Myocyte (in vitro differentiated cells): ENCODE measurements around the gene PVRIG. TPM values are rescaled to one million over a fixed set of nuclear protein-coding genes. Genes with fewer than 3 reads are reported as not detected.
"Not testable (repeated sequence)": the region's sequence is repeated elsewhere in the genome, so short reads cannot be mapped to it uniquely, and the experiment has no call there.

ENCODE experiments used
- DNase-seq: peaks from one replicate; pipeline ENCODE4 v3.0.0-alpha.2; 2012; ENCODE audit warnings: low read depth
- total RNA-seq: library from RNA; depleted of rRNA; stranded (reverse); fragments of >200 nt; gene quantifications from 2 replicates; pipeline ENCODE4 v1.2.3, GENCODE V29; 2014

PVRIG gene
- total RNA-seq, 1 donor from 2014 or later, result not detected

- no peak for DNase-seq
These were observed 26.8 kb upstream of the PVRIG start for GRCh38 chr7:100192969-100193368.

DNA sequence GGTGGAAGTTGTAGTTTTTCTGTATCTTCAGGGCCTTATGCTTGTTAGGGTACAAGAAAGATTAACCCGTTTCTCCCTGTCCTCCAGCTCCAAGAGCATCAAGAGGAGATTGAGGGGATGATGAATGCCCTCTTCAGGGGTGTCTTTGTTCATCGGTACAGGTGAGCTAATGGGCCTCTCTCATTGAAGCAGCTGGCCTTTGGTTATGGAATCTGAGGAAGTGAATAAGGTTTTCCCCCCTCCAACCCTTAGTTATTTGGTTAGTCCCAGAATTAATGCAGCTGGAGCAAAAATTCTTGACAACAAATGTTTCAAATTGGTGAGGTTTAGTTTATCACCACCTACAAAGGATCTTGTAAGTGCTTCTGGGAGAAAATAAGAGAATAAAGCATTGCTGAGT, 24.5 kb upstream of the PVRIG start:
- no peak for DNase-seq

GRCh38 chr7:100195901-100196322, 23.8 kb upstream of the PVRIG start:
- DNase-seq, result not testable (repeated sequence)

GRCh38 chr7:100198266-100198665, 21.5 kb upstream of the PVRIG start:
- no peak for DNase-seq

DNA sequence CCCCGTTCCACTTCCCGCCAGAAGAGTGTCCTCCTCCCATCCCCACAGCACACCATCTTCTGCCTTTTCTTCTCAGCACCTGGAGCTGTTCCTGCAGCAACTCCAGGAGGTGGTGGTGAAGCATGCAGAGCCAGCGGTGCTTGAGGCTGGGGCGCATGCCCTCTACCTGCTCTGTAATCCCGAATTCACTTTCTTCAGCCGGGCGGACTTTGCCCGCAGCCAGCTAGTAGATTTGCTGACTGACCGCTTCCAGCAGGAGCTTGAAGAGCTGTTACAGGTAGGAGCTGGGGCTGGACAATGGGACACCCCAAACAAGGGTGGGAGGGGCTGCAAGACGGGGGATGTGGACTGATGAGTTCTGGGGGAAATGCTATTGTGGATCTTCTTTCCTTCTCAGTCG, 19.1 kb upstream of the PVRIG start:
- DNase-seq, result no peak

DNA sequence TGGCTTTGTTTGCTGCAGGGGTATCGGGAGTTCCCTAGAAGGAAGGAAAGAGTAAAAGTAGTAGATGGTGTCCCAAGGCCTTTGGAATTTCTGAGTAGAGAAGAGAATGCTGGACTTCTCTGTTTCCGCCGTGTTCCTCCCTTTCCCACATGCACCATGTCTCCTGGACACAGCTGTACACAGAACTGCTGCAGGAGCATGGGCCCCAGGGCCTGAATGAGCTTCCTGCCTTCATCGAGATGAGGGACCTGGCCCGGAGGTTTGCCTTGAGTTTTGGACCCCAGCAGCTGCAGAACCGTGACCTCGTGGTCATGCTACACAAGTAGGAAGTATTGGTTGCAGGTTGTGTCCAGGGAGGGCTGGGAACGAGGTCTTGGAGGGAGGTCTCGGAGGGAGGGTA, 15.3 kb upstream of the PVRIG start:
- no peak for DNase-seq

- DNase-seq, result no peak
These were observed 10.8 kb upstream of the PVRIG start for GRCh38 chr7:100208911-100209408.

DNA sequence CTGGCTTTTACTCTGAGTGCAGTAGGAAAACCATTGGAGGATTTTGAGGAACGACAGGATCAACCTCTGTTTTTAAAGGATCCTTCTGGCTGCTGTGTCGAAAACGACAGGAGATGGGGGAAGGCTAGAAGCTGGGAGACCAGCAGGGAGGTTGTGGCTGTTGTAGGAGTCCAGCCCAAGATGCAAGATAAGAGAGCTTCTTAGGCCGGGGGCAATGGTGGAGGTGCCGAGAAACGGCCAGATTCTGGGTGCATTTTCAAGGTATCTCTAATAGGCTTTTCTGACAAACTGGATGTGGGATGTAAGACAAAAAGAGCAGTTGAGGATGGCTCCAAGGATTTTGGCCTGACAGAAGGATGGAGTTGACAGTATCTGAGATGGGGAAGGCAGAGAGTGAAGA, 10.3 kb upstream of the PVRIG start:
- DNase-seq, result no peak

DNA sequence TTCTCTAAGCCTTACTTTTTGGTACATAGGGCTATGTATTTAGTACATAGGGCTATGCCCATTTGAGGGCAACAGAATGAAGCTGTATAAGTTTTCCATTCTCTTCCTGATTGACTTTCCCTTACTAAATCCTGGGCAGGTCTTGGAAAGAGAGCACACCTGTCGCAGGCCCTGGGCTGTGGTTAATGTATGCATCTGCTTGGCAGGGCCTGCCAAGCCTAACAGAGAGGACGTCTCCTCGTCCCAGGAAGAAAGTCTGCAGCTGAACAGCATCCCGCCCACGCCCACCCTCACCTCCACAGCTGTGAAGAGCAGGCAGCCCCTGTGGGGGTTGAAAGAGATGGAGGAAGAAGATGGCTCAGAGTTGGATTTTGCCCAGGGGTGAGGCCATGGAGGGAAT, 8.9 kb upstream of the PVRIG start:
- DNase-seq, result no peak

DNA sequence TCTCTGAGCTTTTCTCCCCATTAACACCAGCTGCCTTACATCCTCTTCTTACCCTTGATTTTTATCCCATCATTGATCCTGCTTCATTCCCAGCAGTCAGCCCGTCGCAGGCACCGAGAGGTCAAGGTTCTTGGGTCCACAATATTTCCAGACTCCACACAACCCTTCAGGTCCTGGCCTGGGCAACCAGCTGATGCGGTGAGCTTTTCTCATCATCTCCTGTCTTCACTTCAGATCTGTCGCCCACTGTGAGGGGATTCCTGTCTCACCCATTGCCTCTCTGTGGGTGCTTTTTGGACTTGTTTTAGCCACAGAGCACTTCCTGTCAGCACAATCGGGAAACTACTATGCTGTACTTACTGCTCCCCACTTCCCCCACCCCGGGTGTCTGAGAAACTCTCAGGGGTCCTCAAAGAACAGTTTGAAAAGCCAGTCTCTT, 8.4 kb upstream of the PVRIG start:
- DNase-seq, result no peak

- no peak for DNase-seq
These were observed 7.0 kb upstream of the PVRIG start for GRCh38 chr7:100212631-100213286.

DNA sequence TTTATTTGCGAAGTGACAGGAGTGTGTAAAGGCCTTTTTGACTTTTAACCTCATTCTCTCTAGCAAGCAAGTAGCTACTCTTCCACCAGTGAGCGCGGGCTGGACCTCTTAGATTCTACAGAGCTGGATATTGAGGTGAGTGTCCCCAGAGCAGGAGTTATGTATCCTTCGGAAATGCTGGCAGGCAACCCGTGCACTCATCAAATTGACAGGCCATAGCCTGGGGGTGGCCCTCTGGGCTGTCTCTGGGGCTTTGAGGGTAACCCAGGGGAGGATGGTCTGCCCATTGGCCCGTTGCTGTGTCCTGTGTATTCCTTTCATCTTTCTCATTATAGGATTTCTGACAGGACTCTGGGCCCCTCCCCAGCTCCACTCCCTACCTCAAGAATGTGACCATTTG, 6.1 kb upstream of the PVRIG start:
- DNase-seq, result no peak

GRCh38 chr7:100214356-100214755, 5.4 kb upstream of the PVRIG start:
- not testable (repeated sequence) for DNase-seq

DNA sequence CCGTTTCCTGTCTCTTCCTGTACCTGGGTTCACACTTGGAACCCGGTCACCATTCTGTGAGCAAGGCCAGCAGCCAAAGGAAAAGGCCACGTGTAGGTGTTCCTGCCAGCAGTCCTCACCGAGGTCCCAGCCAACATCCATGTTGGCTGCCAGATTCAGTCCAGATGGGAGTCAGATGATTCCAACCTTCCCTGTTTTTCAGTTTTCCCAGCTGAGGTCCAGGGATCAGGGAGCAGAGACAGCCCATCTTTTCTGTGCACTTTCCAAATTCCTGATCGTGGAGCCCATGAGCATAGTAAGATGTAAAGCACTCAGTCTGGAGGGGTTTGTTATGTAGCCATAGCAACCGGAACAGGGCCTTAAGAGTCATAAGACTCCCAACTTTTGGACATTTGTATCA, 3.9 kb upstream of the PVRIG start:
- DNase-seq, result no peak

DNA sequence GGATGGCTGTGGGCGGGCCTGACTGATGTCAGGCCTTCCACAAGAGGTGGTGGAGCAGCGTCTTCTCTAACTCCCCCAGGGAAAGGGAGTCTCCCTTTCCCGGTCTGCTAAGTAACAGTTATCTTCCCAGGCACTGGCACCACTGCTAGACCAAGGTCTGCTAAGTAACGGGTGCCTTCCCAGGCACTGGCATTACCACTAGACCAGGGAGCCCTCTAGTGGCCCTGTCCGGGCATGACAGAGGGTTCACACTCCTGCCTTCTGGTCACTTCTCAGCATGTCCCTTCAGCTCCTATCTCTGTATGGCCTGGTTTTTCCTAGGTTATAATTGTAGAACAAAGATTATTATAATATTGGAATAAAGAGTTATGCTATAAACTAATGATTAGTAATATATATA, 1.8 kb upstream of the PVRIG start:
- DNase-seq, result not testable (repeated sequence)

DNA sequence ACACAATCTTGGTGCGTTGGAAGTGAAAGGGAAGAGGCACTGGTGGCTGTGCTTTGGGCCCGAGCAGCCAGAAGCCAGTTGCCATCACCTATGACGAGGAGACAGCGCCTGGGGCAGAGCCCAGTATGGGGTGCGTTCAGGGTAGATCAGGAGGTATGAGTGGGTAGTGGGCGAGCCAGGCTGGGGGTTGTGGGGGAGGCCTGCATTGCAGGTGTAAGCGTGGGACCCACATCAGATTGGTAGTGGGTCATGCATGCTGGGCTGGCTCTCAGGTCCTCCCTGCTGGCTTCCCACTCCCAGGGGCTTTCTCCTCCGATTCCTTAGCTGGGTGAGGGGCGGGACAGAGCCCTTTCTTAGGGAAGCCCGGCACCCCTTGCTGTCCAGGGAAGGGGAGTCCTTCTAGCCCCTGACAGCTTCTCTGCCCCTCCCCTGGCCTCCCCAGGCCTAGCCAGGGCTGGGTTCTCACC, 445 bp upstream of the PVRIG start:
- DNase-seq, result no peak

DNA sequence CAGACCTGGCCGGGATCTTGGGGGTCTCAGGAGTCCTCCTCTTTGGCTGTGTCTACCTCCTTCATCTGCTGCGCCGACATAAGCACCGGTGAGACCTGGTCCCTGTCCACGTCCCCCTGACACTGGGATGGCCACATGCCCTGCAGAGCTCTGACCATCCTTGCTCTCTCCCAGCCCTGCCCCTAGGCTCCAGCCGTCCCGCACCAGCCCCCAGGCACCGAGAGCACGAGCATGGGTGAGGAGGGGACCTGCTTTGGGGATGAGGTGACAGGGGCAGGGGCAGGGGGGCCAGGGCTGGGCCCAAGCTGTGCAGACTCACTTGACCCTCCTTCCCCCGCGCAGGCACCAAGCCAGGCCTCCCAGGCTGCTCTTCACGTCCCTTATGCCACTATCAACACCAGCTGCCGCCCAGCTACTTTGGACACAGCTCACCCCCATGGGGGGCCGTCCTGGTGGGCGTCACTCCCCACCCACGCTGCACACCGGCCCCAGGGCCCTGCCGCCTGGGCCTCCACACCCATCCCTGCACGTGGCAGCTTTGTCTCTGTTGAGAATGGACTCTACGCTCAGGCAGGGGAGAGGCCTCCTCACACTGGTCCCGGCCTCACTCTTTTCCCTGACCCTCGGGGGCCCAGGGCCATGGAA, 959 bp downstream of the PVRIG start:
- DNase-seq, result no peak

DNA sequence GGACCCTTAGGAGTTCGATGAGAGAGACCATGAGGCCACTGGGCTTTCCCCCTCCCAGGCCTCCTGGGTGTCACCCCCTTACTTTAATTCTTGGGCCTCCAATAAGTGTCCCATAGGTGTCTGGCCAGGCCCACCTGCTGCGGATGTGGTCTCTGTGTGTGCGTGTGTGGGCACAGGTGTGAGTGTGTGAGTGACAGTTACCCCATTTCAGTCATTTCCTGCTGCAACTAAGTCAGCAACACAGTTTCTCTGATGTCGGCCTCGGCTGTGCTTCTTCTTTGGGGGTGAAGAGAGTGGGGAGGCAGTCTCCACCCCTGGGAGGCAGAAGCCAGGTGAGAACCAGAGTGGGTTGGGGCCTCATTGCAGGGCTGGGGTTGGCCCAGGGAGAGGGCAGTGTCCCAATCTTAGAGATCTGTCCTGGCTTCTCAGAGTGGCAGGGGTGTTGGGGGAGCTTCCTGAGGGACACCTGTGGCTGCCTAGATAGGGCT, 1.5 kb downstream of the PVRIG start:
- DNase-seq, result no peak

GRCh38 chr7:100221767-100222444, 2.2 kb downstream of the PVRIG start:
- DNase-seq, result no peak

- no peak for DNase-seq
These were observed 2.8 kb downstream of the PVRIG start for GRCh38 chr7:100222445-100223132.

GRCh38 chr7:100223376-100223927, 3.7 kb downstream of the PVRIG start:
- DNase-seq, result not testable (repeated sequence)
